LHCN-M2 (cell line): ENCODE measurements around the gene BHLHE23. TPM values are rescaled to one million over a fixed set of nuclear protein-coding genes. Genes with fewer than 3 reads are reported as not detected.

Source experiments
- DNase-seq: peaks from one replicate; pipeline ENCODE4 v3.0.0-alpha.2; 2012; ENCODE audit warnings: low read depth
- polyA plus RNA-seq: library from polyadenylated mRNA; unstranded; fragments of >200 nt; gene quantifications from one replicate; pipeline ENCODE4 v1.2.1, GENCODE V29; 2012; ENCODE audit warnings: missing spikeins
- total RNA-seq: library from RNA; depleted of rRNA; stranded (reverse); fragments of >200 nt; gene quantifications from 2 replicates; pipeline ENCODE4 v1.2.3, GENCODE V29; 2014; rRNA removed

The BHLHE23 gene
- not detected in 2 replicates for total RNA-seq
- not detected for polyA plus RNA-seq

- no peak for DNase-seq
Measured at GRCh38 chr20:63006540-63007359, at the start of gene BHLHE23. Gene BHLHE23 (minus strand): TSS chr20:63006964. CDS start chr20:63006774, 190 bp downstream.

GRCh38 chr20:63055575-63056235 lies 48.9 kb upstream of the BHLHE23 start:
- no peak for DNase-seq

DNA sequence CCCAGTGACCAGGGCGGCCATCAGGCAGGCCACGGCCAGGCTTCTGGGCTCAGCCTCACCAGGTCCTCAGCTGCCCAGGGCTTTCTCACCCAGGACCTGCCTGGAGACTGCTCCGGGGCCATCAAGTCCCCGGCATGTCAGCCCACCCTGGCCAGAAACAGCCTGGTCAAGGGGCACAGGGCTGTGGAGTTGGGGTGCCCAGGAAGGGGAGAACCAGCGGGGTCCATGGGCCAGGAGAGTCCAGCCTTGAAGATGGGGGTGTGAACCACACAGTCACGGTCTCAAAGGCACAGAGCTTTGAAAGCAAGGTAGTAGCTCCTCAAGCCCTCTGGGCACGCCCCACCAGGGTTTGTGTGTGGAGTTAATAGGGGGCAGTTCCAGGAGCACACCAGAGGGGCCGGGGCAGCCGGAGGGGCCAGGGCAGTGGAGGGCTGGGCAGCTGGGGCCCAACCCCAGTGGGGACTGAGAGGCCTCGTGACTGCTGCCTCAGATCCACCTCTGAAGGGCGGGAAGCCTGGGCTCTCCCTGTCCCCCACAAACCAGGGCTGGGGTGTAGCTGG lies 48.0 kb upstream of the BHLHE23 start:
- no peak for DNase-seq

GRCh38 chr20:63054103-63054474 lies 47.3 kb upstream of the BHLHE23 start:
- DNase-seq: no peak

- DNase-seq: no peak
Measured at GRCh38 chr20:63053432-63054102, 46.8 kb upstream of the BHLHE23 start.

DNA sequence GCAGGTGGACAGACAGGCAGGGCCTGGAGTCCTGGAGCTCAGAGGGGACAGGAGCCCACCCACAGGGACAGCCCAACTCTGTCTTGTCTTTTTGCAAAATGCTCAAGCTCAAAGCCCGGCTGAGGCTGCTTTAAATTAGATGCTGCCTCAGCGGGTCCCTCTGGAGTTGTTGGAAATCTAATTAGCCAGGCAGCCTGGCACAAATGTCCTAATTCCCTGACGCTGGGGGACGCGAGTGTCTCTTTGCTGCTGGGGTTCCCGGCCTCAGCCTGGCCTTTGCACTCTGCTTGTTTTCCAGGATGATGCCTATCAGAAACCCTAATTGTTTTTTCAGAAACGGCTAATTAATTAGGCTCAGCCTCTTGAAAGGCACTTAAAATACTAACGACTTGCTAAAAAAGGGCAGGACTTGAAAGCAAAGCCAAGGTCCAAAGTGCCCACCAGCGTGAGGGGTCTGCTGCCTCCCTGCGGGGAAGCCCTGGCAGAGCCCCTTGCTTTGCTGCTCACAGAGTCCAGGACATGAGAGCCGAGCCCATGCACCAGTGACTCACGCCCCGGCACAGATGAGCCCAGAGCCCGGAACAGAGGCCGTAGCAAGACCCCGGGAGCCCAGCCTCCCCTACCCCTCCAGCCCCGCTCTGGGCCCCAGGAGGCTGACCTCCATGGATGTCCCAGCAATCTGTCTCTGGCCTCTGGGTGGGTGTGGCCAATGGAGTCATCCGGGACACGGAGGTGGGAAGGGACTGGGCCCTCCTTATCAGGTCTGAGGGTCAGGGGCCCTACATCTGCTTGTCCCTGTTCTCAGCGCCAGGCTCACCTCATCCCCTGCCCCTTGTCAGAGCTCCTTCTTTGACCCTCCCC lies 46.0 kb upstream of the BHLHE23 start:
- DNase-seq: no peak

DNA sequence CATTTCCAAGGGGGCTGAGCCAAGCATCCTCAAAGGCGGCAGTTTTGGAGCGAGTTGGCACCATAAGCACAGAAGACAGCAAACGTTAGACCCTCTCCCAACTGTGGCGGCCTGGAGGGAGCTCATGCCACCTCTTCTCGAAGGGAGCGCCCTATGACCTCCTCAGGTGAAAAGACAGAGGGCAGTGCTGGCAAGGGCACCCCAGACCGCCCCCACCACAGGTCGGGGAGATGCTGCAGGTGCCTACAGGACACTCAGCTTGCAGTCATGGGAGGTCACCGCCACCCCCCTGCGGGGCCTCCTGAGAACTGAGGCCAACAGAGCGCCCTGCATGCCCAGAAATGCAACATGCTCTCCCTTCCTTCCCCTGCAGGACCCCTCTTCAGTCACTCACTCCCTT lies 45.1 kb upstream of the BHLHE23 start:
- DNase-seq: no peak

GRCh38 chr20:63051186-63051860 lies 44.6 kb upstream of the BHLHE23 start:
- no peak for DNase-seq

DNA sequence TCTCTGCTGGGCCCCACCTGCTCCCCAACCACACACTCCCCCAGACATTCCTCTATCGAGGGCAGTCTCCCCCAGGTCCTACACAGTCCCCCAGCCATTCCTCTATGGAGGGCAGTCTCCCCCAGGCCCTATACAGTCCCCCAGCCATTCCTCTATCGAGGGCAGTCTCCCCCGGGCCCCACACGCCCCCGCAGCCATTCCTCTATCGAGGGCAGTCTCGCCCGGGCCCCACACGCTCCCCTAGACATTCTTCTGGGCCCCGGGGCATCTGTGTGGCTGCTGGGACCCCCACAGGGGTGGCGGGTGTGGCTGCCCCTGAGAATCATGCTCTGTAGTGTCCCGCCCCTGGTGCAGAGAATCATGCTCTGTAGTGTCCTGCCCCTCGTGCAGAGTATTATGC lies 43.6 kb upstream of the BHLHE23 start:
- no peak for DNase-seq

DNA sequence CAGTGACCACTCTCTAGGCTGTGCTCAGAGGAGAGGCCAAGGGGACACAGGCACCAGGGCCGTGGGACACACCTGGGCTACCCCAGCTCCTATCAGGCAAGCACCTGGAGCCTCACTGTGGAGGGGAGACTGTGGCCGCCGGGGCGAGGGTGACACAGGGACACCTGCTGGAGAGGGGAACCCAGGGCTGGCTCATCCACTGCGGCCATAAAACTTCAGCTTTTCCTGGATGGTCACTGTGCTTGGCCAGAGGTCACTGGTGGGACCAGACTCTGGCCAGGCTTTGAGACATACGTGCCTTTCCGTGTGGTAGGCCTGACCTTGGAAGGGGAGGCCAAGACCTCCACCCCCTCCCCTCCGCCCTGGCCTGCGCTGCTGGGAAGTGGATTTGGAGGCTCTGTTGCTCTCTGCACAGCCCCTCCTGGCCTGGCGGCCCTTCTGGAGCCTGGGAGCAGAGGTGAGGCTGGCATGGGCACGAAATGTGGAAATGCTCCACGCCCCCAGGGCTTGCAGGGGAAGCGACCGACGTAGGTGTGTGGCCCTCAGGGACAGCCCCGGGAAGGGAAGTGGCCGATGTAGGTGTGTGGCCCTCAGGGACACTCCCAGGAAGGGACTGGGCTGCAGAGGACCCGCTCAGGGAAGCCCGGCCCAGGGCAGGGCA lies 42.9 kb upstream of the BHLHE23 start:
- DNase-seq: no peak

DNA sequence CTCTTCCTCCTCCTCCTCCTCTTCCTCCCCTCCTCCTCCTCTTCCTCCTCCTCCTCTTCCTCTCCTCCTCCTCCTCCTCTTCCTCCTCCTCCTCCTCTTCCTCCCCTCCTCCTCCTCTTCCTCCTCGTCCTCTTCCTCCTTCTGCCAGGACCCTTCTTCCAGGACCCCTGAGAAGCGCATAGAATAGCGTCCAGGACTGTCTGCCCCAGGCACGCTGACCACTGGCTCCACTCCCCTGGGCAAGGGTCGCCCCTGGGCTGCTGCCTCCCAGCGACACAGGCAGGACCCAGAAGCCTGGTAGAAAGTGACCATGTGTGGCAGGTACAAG lies 42.4 kb upstream of the BHLHE23 start:
- no peak for DNase-seq

DNA sequence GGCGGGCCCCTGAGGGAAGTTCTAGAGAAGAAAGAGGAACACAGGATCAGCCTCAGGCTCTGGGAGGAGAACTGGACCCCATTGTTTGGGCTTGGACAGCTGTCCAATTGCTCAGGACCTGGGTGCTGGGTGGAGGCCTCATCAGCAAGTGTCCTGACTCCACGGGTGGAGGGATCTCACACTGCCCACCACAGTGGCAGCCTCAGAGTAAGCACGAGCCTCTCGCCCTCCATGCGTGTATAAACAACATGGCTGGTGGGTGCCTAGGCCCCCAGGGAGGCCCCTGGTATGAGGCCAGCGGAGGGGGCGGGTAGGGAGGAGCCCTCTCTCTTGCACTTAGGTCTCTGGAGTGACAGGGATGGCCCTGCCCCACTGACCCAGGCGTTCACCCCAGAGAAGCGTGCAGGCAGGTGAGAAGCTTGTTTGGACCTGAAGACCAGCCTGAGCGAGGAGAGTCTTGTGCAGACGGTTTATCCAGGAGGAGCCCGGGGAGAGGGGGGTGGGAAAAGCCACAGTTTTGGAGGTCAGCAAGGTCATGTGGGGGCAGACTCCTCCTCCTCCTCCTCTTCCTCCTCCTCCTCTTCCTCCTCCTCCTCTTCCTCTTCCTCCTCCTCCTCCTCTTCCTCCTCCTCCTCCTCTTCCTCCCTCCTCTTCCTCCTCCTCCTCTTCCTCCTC lies 41.9 kb upstream of the BHLHE23 start:
- no peak for DNase-seq

- no peak for DNase-seq
Measured at GRCh38 chr20:63047946-63048345, 41.2 kb upstream of the BHLHE23 start.

DNA sequence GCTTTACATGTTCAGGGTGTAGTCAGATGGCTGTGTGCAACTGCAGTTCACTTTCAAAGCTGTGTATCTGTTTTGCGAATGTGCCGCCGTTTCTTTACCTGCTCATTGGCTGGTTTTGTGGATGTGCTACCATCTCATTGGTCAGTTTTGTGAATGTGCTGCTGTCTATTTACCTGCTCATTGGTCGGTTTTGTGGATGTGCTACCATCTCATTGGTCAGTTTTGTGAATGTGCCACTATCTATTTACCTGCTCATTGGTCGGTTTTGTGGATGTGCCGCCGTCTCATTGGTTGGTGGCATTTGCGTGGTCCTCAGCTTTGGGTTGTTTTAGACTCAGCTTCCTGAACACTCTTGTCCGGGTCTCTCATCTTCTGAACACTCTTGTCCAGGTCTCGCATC lies 40.5 kb upstream of the BHLHE23 start:
- no peak for DNase-seq

DNA sequence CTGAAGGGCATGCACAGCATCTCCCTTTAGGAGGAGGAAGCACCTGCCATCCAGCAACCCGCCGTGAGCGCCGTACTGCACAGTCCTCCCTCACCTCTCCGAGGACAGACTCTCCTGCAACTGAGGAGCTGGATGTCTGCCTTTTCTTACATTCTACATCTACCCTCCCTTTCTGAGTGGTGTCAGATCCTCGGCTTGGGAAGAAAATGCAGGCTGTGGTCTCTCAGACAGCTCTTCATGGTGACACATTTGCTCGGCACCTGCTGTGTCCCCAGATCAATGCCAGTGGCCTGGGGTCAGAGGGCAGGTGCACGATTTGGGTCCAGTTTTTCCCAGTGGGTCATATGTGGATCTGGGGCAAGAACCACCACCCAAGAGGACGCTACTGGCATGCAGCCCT lies 40.1 kb upstream of the BHLHE23 start:
- DNase-seq: no peak

DNA sequence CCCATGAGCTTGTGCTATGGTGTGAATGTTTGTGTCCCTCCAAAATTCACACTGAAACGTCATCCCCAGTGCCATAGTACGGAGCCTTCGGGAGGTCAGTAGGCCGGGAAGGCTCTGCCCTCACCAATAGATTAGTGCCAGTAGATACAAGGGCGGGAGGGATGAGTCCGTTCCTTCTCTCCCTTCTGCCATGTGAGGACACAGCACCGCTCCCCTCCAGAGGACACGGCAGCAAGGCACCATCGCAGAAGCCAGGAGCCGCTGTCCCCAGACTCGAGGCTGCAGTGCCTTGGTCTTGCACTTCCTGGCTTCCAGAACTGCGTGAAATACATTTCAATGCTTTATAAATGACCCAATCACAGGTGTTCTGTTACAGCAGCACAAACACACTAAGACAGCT lies 39.2 kb upstream of the BHLHE23 start:
- DNase-seq: no peak

GRCh38 chr20:63045401-63045800 lies 38.6 kb upstream of the BHLHE23 start:
- no peak for DNase-seq

- no peak for DNase-seq
Measured at GRCh38 chr20:63044605-63045004, 37.8 kb upstream of the BHLHE23 start.

GRCh38 chr20:63044204-63044600 lies 37.4 kb upstream of the BHLHE23 start:
- DNase-seq: no peak
